Activated CD4-positive, alpha-beta T cell treated with anti-CD3 and anti-CD28 coated beads, Interleukin-10, Interleukin-2, amounts not matched to agents 100 ng/mL and 50 ng/mL, durations not matched to agents 16 hours and 8 hours (primary cell): ENCODE results near the gene BCOR.

Source experiments
- DNase-seq: peaks from one replicate; pipeline ENCODE4 v3.0.0-alpha.2; 2020

BCOR gene

GRCh38 chrX:40111868-40112267 is 14.1 kb upstream of the BCOR start:
- DNase-seq, result no peak

- DNase-seq, result peak; percentile 50
Observed at GRCh38 chrX:40109288-40110008, 11.7 kb upstream of the BCOR start.

DNA sequence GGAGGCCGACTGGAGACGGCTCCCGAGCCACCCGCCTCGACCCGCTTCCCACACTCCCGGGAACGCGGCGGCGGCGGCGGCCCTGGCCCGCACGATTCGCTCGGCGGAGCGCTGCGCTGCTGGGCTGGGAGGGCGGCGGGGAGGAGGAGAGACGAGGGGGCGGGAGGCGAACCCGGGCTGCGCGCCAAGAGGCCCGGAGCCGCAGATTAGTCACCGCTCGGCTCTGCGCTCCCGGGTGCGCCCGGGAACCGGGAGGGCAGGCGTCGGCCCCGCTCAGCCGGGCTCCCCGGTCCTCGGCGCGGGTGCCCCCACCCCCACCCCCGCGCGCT is 11.2 kb upstream of the BCOR start:
- peak; percentile 59 for DNase-seq

GRCh38 chrX:40108162-40108958 is 10.6 kb upstream of the BCOR start:
- no peak for DNase-seq

DNA sequence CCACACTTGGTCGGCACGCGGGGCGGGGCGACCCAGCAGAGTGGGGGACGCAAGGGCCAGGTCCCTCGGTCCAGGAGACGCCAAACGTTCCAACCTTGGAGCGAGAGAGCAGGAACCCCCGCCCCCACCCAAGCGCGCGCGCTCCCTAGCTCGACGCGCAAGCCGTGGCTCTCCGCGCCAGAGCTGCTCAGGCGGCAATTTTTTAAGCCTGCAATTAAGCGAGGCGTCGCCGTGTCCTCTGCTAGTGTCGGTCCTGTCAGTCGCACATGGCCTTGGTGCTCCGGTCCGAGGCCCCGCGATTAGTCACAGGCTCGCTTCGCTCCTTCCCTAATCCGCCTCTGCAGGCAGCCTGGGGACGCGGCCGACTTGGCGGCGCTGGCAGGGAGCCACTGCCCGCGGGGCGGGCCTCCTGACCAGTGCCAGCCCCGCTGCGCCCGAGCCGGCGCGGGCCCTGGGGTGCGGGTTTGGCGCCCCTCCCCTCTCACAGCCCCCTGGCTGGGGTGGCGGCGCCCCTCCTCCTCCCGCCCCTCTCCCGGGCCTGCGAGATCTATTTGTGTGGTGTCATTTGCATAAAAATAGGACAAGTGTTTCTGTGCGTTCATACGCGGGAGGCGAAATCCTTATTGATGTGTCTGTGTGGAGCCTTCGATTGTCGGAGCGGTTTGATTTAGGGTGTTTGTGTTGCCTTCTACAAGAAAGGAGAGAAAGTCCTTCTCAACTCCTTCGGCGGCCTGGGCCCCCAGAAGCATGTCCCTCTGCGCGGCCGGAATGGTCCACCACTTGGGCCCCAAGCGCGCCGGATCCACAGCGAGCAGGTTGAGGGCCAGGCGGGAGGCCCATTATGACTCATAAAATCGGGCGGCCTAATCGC is 9.8 kb upstream of the BCOR start:
- DNase-seq, result peak; percentile 47

GRCh38 chrX:40106676-40107290 is 9.0 kb upstream of the BCOR start:
- DNase-seq, result no peak

DNA sequence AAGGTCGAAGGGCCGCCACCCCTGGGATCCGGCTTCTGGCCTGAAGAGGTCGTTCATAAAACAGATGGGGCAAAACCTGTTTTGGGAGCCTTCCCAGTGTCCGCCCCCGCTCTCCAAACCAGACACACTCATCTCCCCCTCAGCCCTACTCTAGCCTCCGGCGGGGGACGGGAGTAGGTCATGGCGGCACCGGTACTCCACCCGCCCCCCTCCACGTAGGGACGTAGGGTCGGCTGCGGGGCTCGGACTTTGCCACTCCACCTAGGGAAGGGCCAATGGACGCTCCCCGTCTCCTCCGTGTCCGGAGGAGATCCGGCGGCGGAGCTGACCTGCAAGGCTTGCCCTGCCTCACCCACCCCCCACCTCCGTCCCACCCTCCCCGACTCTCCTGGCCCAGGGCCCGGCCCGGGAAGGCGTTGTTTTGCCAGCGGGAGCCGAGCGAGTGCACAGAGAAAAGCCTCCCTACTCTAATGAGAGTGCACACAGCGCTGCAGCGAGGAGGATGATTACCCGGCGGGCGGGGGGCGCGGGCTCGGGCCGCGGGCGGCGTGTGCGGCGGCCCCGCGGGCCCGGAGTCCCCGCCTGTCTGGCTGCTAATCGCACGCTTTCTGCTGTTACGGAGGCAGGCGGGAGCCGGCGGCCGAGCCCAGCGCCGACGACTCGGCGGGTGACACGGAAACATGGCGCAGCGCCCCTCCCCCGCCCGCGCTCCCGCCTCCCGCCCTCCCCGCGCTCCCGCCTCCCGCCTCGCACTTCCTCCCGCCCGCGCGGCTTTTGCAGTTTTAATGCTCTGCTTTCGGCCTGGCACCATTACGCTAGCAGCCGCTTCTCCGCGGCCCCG is 8.3 kb upstream of the BCOR start:
- DNase-seq, result peak; percentile 75

DNA sequence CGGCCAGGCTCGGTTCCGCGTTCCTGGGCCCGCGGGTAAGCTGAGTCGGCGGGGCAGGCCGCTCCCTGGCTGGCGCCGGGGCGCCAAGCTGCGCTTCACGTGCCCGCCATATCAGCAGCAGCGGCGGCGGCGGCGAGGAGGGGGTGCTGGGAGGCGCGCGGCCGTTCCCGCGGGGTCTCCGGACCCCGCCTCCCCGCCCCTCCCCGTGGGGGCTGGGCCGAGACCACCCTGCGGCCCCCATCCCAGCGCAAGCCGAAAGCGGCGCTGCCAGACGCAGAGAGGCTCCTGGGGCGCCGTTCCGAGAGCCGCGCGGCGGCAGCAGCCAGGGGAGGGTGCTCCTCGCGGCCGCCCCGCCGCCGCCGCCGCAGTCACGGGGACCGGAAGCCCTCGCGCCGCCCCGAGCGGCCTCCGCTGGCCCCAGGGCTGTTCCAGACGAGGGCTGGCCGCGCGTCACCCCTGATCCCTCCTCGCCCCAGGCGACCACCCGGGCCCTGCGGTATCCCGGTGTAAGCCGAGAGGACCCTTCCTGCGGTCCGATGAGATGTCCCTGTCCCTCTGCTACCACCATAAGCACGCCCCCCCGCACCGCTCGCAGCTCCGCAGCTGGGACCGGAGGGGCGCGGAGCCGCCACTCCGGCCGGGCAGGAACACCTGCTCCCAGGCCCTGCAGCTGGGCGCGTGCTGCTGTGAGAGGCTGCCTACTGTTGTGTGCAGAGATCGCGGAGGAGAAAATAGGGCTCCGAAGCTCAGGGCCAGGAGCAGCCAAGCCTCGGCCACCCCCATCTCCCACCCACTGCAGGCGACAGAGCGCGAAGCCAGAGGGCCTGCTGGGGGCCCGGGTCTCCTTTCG is 7.5 kb upstream of the BCOR start:
- peak; percentile 50 for DNase-seq

- DNase-seq, result peak; percentile 62
Observed at GRCh38 chrX:40104630-40104984, 6.8 kb upstream of the BCOR start.

DNA sequence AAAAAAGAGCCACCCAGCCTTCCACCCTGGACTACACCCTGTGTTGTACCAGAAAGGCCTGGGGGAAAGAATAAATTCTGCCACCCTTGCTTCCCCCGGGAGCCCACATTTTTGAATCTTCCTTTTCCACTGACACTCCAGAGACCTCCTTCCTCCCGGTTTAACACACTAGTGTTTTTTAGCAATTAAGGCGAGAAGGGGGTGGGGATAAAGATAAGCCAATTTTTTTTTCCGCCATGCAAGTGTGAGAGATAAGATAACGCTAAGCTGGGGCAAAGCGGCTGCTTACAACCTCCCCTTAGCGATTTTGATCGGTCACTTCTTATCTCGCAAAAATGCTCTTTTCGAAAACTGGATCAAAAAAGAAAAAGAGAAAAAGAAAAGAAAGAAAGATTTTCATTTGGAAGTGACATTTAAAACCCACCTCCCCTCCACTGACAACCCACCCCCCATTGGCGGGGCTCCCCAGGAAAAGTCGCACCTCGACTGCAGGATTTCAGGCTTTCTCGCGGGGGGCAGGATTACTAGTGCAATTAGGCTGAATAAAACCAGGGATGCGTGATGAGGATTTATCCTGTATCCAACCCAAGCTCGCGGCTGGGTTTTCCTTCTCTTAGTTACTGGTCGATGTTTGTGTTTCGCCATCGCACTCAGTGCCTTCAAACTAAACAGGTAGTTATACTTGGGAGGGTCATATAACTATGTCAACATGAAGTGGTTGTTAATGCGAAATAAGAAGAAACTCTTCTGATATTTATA is 6.0 kb upstream of the BCOR start:
- DNase-seq, result no peak

- no peak for DNase-seq
Observed at GRCh38 chrX:40102393-40103381, 4.9 kb upstream of the BCOR start.

GRCh38 chrX:40101430-40101802 is 3.7 kb upstream of the BCOR start:
- DNase-seq, result no peak

DNA sequence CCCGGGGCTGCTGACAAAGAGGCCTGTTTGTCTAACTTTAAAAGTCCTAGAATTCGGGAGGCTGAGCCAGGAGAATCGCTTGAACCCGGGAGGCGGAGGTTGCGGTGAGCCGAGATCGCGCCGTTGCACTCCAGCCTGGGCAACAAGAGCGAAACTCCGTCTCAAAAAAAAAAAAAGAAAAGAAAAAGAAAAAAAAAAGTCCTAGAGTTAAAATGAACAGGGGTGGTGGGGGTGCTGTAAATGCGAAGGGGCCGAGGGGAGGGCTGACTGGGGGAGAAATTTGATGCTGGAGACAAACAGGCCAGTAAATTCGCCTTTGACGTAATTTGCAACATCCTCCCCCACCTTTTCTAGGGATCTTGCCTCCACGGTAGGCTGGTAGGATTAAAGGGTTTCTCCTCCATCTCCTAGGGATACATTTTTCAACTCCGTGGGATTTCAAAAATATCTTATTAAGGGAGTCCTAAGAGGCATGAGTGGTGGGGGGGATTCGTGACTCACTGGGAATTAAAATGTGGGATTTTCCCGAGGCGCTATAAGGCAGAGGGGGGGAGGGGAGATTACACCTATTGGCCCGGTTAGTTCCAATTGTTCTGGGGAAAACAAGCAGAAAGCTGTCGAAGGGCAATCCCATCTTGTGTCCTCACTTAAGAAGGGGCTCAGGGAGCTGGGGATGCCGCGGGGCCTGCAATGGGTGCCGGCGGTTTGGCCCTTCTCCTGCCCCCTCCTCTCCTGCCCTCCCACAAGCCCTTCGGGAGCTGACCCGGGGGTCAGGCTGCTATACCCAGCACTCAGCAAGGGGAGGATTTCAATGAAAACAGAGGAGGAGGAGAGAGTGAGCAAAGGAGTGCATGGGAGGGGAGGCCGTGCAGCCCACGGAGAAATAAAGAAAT is 3.0 kb upstream of the BCOR start:
- DNase-seq, result no peak

- no peak for DNase-seq
Observed at GRCh38 chrX:40100141-40100536, 2.4 kb upstream of the BCOR start.

DNA sequence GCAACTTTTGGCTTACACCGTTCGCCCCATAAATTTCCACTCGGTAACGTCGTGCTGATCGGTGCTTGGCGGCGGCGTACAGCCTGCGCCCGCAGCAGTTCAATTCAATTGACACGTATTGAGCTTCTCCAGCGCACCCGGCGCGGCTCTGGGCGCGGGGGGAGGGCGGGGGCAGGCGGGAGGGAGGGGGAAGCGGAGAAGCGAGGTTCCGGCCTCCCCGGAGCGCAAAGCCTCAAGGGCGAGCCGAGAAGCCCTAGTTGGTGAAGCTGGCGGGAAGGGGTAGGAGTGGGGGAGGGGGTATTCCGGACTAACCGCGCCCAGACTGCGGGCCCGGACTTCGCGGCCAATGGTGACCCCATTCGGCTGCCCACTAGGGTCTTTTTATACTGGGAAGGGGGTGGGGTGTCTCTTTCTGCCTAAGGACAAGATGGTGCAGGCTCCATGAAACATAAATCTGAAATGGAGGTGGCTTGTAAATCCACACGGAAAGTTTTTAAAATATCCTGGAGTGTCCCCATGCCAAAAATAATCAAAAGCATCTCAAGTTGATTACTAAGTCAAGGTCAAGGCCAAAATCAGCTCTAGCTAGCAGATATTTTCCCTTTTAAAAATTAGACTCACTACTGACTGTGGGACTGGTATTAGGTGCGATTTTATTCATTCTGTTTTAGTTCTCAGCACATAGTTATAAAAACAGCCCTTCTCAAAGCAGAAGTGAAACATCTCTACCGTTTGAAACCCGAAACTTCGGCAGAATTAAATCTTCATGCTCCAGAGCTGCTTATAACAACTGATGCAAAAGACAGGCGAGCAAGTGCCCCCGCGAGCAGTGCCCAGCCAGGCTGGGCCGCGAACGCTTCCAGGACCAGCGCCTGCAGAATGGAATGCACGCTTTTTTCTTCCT is 1.5 kb upstream of the BCOR start:
- peak; percentile 78 for DNase-seq

DNA sequence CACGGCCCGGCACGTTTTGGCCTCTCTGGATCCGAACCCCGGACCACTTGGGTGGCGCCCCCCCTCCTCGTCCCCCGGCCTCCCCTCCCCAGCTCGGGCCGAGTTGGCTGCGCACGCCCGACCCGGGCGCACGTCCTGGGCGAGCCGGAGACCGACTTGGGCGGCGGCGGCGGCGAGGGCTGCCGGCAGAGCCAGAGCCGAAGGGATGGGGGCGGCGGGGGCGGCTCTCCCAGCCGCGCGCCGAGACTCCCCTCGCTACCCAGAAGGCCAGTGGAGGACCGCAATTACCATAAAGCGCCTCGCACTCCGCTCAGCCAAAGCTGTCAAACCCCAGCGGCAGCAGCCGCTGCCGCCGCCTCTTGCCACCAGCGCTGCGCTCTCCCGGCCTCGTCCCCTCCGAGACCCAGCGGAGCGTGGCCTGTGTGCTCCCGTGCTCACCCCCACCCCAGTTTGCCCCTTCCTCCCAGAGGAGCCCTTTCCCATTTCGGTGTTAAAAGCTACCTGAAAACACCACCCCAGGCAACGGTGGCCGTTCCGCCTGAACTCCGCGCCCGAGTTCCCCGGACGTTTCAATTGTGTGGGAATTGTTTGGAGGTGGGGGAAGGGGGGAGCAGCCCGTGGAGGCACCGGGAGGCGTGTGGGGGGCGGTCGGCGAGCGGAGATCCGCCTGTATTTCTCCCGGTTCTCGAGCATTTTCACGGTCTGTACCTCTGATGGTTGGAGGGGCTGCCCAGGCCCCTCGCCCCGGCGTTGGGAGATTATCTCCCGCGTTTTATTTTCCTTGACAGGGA is 701 bp upstream of the BCOR start:
- peak; percentile 72 for DNase-seq
